ACC112 (cell line): ENCODE measurements around the gene DHRS7B.
"Not testable (repeated sequence)": the region's sequence is repeated elsewhere in the genome, so short reads cannot be mapped to it uniquely, and the experiment has no call there.

ENCODE experiments used
- H2AFZ ChIP-seq: fragments of 200-600 bp; sonication (generic); one replicate; pipeline ENCODE4 v1.6.0; 2017; ENCODE audit warnings: antibody characterized with exemption, low read length; ENCODE audit not compliant: unreplicated experiment
- H3K27ac ChIP-seq: fragments of 200-600 bp; sonication (generic); 2 replicates; pipeline ENCODE4 v1.5.1; 2014; ENCODE audit warnings: low read depth, mild to moderate bottlenecking, antibody characterized with exemption, low read length, moderate library complexity
- H3K27me3 ChIP-seq: fragments of 200-600 bp; sonication (generic); 2 replicates; pipeline ENCODE4 v1.6.1; 2014; ENCODE audit warnings: mild to moderate bottlenecking, antibody characterized with exemption, low read length, moderate library complexity, mixed read lengths; ENCODE audit not compliant: insufficient read depth
- H3K36me3 ChIP-seq: fragments of 200-600 bp; sonication (generic); 2 replicates; pipeline ENCODE4 v1.6.1; 2016; ENCODE audit warnings: mild to moderate bottlenecking, antibody characterized with exemption, low read length, moderate library complexity, mixed read lengths; ENCODE audit not compliant: insufficient read depth
- H3K4me1 ChIP-seq: fragments of 200-600 bp; sonication (generic); one replicate; pipeline ENCODE4 v1.6.1; 2016; ENCODE audit warnings: low read length, mixed read lengths; ENCODE audit not compliant: insufficient read depth, unreplicated experiment, control insufficient read depth
- H3K4me3 ChIP-seq: fragments of 200-600 bp; sonication (generic); 2 replicates; pipeline ENCODE4 v1.5.1; 2014; ENCODE audit warnings: mild to moderate bottlenecking, low read depth, low read length
- H3K79me2 ChIP-seq: fragments of 200-600 bp; sonication (generic); one replicate; pipeline ENCODE4 v1.6.0; 2016; ENCODE audit warnings: low read length; ENCODE audit not compliant: control insufficient read depth, unreplicated experiment, insufficient read depth

DHRS7B gene

DNA sequence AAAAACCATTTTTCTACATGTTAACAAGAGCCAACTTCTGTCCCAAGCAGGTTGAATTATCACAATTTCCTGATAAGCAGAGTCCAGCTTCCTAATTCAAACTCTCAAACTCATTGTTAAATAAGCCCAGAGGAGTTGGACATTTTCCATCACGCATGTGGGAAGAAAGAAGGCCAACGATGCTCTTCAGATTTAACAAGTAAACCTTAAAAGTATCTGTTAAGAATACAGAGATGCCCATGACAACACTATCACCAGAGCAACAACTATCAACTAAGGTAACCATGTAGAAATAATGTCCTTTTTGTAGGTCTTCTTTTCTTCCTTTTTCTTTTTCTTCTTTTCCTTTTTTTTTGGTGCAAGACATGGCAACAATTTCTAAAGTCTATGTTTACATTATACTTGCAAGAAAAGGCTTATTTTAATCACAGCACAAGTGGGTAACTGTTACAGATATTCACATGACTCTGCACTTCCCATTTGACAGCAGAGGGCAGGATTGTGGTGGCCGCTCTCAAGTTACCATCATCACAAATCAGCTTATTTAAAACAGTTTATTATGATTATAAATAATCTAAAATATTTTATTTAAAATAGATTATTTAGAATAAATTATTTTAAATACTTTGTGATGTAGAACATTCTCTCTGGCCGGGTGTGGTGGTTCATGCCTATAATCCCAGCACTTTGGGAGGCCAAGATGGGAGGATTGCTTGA lies 35.7 kb upstream of the DHRS7B start:
- no peak overlapping the region for H3K27ac ChIP-seq
- no peaks in the 10 kb centered on the region for H3K36me3 ChIP-seq
- no peak overlapping the region for H3K4me3 ChIP-seq
- peak overlapping the region; percentile 6 for H2AFZ ChIP-seq
- no peaks in the 10 kb centered on the region for H3K27me3 ChIP-seq
- H3K79me2 ChIP-seq: no peaks in the 10 kb centered on the region
- peaks cover 7% of the 10 kb centered on the region for H3K4me1 ChIP-seq

DNA sequence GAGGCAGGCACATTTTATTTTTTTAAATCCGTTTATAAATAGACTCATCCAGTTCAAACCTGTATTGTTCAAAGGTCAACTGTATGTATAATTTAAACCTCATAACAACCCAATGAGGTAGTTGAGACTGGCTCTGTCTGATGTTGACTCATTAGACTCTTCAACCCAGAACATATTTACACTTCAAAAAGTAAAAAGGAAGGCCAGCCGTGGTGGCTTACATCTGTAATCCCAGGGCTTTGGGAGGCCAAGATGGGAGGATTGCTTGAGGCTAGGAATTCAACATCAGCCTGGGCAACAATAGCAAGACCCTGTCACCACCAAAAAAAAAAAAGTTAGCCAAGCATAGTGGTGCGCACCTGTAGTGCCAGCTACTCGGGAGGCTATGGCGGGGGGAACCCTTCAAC lies 32.5 kb upstream of the DHRS7B start:
- H2AFZ ChIP-seq: no peak overlapping the region
- no peaks in the 10 kb centered on the region for H3K79me2 ChIP-seq
- no peak overlapping the region for H3K27ac ChIP-seq
- H3K4me3 ChIP-seq: no peak overlapping the region
- peaks cover 7% of the 10 kb centered on the region for H3K4me1 ChIP-seq
- H3K36me3 ChIP-seq: no peaks in the 10 kb centered on the region
- no peaks in the 10 kb centered on the region for H3K27me3 ChIP-seq

DNA sequence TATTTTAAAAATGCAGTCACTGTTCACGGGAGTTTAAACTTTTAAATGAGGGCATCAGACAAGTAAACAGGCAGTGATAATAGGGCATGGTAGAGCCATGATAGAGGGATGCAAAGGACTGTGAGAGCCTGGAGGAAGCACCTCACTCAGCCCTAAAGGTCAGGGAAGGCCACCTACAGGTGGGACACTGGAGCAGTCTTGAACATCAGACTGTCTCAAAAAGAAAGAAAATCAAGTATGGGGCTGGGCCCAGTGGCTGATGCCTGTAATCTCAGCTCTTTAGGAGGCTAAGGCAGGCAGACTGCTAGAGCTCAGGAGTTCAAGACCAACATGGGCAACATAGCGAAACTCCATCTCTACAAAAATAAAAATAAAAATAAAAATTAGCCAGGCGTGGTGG lies 31.0 kb upstream of the DHRS7B start:
- Histone ChIP-seq H3K79me2 (no peaks in the 10 kb centered on the region), H2AFZ (no peak overlapping the region), H3K4me1 (no peaks in the 10 kb centered on the region), H3K4me3 (no peak overlapping the region), H3K27ac (no peak overlapping the region), H3K27me3 (no peaks in the 10 kb centered on the region), H3K36me3 (no peaks in the 10 kb centered on the region)

DNA sequence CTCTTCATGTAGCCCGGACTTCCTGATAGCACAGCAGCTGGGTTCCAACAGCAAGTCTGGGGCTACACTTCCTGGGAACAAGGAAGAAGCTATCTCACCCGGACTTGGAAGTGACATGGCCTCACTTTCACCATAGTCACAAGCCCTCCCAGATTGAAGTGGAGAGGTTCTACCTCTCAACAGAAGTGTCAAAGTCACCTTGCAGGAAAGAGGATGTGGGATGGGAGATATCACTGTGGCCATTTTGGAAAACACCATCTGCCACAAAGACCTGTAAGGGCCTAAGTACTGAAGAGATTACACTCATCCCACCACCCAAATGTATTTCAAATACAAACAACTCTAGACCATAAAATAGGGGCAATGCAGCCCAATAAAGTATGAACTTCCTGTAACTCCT lies 29.9 kb upstream of the DHRS7B start:
- Histone ChIP-seq H3K36me3 (no peaks in the 10 kb centered on the region), H3K79me2 (no peaks in the 10 kb centered on the region), H3K27ac (no peak overlapping the region), H2AFZ (no peak overlapping the region), H3K4me1 (no peaks in the 10 kb centered on the region), H3K27me3 (no peaks in the 10 kb centered on the region), H3K4me3 (no peak overlapping the region)

DNA sequence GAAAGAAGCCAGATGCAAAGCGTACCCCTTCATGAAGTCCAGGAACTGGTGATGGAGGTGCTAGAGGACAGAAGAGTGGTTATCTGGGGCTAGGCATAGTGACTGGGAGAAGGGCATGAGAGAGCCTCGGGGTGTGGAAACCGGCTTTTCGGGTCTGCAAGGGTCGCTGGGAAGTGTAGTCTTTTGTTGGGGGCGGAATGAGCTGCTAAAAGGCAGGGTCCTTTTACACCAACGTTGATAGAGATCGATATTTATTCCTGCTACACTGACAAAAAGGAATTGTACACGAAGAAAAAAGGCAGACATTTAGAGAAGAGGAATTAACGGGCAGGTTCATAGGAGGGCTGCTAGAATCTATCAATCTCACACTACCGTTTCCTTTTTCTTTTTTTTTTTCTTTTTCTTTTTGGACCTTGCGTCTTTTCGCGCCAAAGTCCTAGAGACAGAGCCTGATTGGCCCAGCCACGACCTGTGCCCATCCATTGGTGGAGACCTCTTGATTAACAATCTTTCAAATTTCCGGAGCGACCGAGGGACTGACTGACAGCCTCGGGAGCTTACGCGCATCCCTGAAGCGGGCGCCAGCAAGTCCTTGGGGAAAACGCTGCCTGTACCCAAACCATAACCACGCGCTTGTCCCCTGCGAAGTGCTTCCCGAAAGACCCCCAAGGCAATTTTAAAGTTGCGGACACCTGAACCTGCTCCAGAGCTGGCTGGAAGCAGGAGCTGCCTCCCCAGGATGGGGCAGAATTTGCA lies 27.7 kb upstream of the DHRS7B start:
- H3K27ac ChIP-seq: peak overlapping the region; percentile 76
- H3K4me1 ChIP-seq: no peaks in the 10 kb centered on the region
- H2AFZ ChIP-seq: peak overlapping the region; percentile 98
- no peaks in the 10 kb centered on the region for H3K27me3 ChIP-seq
- no peaks in the 10 kb centered on the region for H3K79me2 ChIP-seq
- peak overlapping the region; percentile 90 for H3K4me3 ChIP-seq
- no peaks in the 10 kb centered on the region for H3K36me3 ChIP-seq

DNA sequence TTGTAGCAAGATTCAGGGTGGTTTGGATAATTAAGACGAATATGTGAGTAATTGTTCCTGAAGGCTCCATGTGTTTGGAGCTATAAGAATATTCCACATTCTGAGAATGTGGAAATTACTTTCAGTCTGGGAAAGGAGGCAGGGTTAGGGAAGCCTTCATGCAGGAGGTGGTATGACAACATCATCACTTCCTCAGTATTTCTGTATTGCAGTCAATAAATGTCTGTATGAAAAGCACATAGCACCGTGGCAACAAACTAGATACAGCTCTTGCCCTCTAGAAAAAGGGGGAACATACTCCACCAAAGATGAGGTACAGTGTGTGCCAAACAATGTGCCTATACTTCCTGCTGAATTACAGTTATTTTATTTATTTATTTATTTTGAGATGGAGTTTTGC lies 26.1 kb upstream of the DHRS7B start:
- Histone ChIP-seq H3K36me3 (no peaks in the 10 kb centered on the region), H3K27ac (no peak overlapping the region), H3K79me2 (no peaks in the 10 kb centered on the region), H3K27me3 (no peaks in the 10 kb centered on the region), H3K4me3 (no peak overlapping the region), H3K4me1 (no peaks in the 10 kb centered on the region), H2AFZ (peak overlapping the region; percentile 42)

DNA sequence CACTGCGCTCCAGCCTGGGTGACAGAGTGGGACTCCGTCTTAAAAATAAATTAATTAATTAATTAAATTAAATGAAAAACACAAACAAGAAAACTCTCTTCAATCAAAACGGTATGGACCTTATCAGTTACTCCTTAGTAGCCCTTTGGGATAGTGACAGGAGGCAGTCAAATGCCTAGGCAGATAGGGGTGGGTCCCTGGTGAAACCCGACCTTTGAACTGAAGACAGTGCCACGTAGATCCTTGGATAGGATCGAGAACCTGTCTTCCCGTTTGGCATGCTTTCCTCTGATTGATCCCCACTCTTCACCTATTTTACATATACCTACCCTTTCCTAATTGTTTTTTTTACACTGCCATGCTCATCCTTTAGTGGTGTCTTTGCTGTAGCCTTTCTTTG lies 22.2 kb upstream of the DHRS7B start:
- Histone ChIP-seq H3K79me2 (no peaks in the 10 kb centered on the region), H3K27ac (no peak overlapping the region), H3K4me1 (no peaks in the 10 kb centered on the region), H3K4me3 (no peak overlapping the region), H2AFZ (no peak overlapping the region), H3K27me3 (no peaks in the 10 kb centered on the region), H3K36me3 (no peaks in the 10 kb centered on the region)

DNA sequence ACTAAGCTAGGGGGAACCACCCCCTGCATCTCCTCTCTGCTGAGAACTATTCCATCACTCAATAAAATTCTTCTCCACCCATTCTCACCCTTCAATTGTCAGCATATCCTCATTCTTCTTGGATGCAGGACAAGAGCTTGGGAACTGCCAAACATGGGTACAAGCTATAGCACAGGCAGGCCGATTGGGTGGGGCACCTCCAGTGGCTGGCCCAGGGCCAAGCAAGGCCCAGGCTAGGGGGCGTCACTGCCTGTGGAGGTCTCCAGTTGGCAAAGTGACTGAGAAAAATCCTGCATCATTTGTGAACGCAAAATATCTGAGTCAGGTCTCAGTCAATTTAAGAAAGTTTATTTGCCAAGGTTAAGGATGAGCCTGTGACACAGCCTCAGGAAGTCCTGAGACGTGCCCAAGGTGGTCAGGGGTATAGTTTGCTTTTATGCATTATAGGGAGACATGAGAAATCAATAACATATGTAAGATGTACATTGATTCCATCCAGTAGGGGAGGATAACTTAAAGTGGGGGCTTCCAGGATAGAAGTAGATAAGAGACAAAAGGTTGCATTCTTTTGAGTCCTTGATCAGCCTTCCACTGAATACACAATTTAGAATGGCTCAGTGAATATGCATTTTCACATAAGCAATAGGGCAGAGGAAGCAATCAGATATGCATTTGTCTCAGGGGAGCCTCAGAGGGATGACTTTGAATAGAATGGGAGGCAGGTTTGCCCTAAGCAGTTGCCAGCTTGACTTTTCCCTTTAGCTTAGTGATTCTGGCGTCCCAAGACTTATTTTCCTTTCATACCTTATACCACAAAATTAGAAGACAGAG lies 21.5 kb upstream of the DHRS7B start:
- H3K36me3 ChIP-seq: no peaks in the 10 kb centered on the region
- no peaks in the 10 kb centered on the region for H3K27me3 ChIP-seq
- H3K4me3 ChIP-seq: no peak overlapping the region
- H3K4me1 ChIP-seq: no peaks in the 10 kb centered on the region
- H2AFZ ChIP-seq: no peak overlapping the region
- H3K79me2 ChIP-seq: no peaks in the 10 kb centered on the region
- no peak overlapping the region for H3K27ac ChIP-seq

DNA sequence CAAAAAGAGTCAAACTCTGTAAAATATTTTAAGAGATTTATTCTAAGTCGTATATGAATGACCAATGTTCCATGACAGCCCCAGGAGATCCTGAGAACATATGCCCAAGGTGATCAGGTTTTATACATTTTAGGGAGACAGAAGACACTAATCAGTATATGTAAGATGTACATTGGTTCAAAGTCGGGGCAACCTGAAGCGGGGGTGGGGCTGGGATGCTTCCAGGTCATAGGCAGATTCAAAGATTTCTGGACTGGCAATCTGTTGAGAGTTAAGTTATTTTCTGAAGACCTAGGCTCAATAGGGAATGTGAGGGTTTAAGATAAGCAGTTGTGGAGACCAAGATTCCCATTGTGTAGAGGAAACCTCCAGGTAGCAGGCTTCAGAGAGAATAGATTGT lies 20.4 kb upstream of the DHRS7B start:
- no peaks in the 10 kb centered on the region for H3K4me1 ChIP-seq
- H3K79me2 ChIP-seq: no peaks in the 10 kb centered on the region
- no peak overlapping the region for H3K27ac ChIP-seq
- H2AFZ ChIP-seq: no peak overlapping the region
- no peak overlapping the region for H3K4me3 ChIP-seq
- H3K27me3 ChIP-seq: no peaks in the 10 kb centered on the region
- no peaks in the 10 kb centered on the region for H3K36me3 ChIP-seq

DNA sequence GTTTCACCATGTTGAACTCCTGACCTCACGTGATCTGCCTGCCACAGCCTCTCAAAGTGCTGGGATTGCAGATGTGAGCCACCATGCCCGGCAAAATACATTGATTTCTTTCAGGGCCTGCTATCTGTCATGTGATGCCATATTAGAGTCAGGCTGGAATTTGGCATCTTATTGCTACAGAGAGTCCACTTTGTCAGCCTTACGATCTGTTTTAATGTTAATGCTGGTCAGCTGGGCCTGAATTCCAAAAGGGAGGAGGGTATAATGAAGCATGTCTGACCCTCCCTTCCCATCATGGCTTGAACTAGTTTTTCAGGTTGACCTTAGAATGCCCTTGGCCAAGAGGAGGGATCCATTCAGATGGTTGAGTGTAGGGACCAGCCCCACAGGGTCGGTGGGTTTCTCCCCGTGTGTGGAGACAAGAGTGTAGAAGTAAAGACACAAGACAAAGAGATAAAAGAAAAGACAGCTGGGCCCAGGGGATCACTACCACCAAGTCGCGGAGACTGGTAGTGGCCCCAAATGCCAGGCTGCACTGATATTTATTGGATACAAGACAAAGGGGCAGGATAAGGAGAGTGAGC lies 19.6 kb upstream of the DHRS7B start:
- H3K36me3 ChIP-seq, H3K27me3 ChIP-seq, H3K4me1 ChIP-seq, H3K79me2 ChIP-seq, H3K4me3 ChIP-seq, H3K27ac ChIP-seq, H2AFZ ChIP-seq: not testable (repeated sequence)
